Femur (tissue), 1 donor: ENCODE data around the gene THAP7.

ENCODE experiments used
- DNase-seq: peaks from one replicate; pipeline ENCODE4 v3.0.0-alpha.2; 2017

Gene THAP7

DNA sequence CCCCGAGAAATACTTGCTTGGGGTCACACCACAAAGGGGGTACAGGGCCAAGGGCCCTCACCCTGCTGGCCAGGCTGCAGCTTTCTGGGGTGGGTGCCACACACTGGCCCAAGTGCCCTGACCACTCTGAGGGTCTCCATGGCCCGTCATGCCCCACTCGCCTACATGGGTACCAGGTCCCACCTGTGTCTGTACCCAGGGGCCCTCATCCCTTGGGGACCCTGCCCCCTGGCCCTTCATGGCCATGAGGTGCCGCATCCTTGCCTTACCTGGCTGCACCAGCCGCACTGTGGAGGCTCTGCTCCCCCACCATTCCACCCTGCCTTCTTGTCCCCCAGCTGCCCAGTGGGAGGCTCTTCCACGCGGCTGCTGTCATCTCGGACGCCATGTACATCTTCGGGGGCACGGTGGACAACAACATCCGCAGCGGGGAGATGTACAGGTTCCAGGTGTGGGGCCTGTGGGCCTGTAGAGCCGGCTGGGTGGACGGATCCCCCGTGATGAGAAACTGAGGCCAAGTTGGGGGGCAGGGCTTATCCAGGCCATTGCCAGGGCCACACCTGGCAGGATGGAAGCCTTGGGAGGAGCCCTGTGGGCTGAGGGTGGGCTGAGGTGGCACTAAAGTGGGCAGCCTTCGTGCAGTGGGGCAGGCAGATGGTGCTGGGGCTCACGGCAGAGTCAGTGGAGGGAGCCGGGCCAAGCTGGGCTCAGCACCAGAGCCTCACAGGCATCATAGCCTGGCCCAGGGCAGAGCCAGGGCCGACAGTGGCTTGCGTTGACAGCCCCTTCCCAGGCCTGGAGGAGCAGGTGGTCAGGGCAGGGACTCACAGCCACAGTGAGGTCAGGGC is 9.2 kb downstream of the THAP7 start:
- no peak for DNase-seq

GRCh38 chr22:20992056-20992442 is 9.9 kb downstream of the THAP7 start:
- no peak for DNase-seq

- DNase-seq = no peak
These were observed 10.5 kb downstream of the THAP7 start for GRCh38 chr22:20991252-20992055.

- no peak for DNase-seq
These were observed 11.4 kb downstream of the THAP7 start for GRCh38 chr22:20990184-20991180.

DNA sequence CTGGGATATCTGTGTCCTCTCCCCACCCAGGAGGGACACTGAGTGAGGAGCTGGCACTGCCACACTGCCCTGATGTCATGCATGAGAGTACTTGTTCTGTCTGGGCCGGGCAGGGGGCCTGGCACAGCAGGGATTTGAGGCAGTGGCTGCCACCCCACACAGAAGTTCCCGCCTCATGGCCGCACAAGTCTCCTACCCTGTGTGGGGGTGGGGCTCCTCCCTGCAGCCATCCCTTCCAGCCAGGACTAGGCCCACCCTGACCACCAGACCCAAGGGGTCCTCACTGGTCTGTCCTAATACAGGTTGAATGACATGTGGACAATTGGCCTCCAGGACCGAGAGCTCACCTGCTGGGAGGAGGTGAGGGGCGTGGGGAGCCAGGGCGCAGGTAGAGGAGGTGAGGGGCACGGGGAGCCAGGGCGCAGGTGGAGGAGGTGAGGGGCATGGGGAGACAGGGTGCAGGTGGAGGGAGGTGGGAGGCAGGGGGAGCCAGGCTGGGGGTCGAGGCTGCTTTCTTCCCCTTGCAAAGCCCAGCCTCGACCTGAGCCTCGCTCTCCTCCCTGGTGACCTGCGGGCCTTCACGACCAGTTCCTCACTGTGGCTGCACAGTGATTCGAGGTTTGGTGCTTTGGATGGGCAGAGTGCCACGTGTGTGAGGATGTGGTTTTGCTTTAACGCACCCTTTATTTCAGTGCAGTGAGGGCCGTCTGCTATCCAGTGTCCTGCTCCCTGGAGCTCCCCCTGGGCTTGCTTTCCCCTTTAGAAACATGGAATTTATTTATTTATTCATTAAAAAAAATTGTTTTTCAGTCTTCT is 12.4 kb downstream of the THAP7 start:
- no peak for DNase-seq

GRCh38 chr22:20988573-20989322 is 13.2 kb downstream of the THAP7 start:
- no peak for DNase-seq

DNA sequence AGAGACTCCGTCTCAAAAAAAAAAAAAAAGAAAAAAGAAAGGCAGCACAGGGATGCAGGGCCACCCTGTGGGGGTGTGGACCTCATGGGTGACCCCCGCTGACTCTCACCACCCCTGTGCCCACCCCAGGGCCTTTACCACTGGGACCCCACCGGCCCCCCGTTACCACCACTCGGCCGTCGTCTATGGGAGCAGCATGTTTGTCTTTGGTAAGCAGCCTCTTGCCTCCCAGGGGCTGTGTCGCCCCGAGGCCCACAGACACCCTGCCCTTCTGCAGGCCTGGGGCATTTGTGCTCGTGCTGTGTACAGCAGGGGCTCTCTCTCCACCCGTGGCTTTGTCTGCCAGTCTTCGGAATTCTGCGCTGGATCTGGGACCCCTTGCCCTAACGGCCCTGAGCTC is 14.5 kb downstream of the THAP7 start:
- no peak for DNase-seq

DNA sequence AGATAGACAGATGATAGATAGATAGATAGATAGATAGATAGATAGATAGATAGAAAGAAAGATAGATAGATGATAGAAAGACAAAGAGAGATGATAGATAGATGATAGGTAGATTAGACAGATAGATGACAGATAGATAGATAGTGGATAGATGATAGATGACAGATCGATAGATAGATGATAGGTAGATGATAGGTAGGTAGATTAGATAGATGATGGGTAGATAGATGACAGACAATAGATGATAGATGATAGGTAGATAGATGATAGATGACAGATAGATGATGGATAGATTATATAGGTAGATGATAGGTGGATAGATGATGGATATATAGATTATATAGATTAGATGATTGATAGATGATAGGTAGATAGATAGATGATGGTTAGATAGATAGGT is 15.6 kb downstream of the THAP7 start:
- no peak for DNase-seq

DNA sequence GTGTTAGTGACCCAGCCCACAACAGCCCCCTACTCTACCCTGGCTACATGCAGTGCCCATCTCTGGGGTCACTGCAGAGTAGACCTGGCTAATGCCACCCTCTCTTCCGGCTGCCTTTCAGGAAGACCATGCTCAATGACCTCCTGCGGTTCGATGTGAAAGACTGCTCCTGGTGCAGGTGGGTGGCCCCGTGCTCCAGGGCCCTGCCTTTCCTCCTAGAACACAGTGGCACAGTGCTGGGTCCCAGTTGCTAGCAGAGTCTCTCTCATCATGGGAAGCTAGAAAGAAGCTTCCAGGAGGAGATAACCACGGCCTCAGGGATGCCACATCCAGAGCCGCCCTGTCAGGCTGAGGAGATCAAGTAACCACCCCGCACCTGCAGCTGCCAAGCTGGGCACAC is 16.2 kb downstream of the THAP7 start:
- no peak for DNase-seq

GRCh38 chr22:20983081-20983771 is 18.7 kb downstream of the THAP7 start:
- DNase-seq = no peak

GRCh38 chr22:20982563-20982882 is 19.4 kb downstream of the THAP7 start:
- no peak for DNase-seq

DNA sequence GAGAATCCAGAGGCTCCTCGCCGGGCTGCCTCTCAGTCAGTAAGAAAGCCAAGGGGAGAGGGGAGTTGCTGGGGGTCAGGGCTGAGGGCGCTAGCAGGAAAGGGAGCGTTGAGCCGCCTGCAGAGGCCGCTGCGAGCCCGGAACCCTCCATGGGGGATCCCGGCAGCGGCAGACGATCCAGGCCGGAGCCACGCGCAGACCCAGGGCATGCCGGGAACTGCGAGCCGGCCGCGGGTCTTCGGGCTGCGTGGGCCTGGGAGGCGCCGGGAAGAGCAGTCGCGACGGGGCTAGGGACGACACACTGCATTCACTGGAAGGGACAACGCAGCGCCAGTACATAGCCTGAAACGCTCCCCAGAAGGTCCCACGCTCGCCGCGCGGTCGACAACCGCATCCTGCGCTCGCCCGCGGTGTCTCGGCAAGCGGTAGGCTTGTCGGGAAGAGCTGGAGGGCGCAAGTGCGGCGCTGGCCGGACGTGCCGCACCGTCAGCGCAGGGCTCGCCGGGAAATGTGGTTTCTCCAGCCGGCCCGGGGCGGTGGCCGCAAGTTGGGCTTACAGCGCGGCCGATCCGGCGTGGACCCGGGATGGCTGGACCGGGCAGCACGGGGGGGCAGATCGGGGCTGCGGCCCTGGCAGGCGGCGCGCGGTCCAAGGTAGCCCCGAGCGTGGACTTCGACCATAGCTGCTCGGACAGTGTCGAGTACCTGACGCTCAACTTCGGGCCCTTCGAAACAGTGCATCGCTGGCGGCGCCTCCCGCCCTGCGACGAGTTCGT is 19.9 kb downstream of the THAP7 start, which contains the start of gene LZTR1:
TSS of gene LZTR1 (plus strand) at position 511 of the 776 bp plus-strand sequence. CDS start at position 586, 75 bp downstream.
- DNase-seq = peak; percentile 90

DNA sequence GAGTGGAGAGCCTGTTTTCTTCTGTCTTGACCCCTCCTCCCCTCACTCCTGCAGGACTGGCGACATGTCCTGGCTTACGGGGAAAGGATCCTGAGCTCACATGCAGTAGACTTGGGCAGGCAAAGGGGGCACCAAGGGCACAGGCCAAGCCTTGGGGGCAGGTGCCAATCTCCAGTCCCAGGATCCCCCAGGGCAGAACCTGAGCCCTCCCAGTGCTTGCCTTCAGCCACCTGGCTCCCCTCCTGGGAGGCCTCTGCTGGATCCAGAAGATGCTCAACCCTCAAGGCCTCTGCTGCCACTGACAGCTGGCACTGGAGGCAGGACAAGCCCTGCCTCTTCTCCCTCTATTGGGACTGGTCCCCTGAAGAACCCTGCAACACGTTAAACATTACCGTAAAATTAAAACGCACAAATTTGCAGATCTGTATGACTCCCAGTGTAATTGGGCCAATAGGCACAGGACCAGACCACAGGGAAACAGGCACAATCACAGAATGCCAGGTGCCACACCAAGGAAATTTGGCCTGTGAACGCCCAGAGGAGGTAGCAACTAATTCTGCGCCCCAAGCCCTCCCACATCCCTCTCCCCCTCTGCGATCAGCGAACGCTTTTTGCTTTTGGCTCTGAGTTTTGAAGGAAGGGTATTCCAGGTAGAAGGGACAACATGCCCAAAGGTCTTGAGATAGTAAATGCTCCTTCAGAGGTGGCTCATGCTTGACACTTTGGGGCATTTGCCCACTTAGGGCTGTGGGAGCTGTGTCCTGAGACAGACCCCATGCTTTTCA is 20.8 kb downstream of the THAP7 start:
- DNase-seq = no peak

DNA sequence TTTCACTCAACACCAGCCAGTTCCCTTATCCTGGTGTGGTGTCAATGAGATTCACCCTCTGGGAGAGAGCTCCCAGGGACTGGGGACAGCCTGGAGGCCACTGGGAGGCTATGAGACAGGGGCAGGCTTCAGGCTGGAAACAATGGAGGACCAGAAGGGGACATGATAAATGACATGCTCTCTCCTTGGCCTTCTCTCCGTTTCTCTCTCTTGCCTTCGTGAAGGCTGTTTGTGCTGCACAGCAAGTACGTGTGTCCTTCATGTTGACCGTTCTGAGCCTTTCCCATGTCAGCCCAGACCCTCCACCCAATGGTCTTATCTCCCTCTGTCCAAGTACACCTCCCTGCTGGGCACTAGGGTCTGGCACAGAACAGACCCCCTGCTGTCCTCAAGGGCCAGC is 21.4 kb downstream of the THAP7 start:
- DNase-seq = no peak

DNA sequence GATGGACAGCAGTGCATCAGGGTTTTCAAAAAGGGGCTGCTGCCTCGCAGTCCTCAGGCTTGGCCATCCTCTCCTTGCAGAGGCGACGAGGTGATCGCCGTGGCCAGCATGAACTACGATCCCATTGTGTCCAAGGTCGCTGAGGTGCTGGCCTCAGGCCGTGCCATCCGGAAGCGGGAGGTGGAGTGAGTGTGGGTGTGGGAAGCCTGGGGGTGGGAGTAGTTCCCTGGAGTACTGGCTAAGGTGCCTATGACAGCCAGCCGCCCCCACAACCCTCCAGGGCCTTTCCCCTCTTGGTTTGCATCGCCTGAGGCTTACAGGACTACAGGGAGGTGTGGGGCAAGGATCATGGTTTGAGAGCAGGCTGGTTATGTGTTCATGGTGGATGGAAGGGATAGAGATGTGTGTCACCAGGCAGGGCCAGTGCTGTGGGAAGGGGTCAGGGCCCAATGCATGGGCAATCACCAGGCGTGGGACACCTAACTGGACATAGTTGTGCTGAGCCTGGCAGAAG is 21.9 kb downstream of the THAP7 start:
- DNase-seq = no peak

DNA sequence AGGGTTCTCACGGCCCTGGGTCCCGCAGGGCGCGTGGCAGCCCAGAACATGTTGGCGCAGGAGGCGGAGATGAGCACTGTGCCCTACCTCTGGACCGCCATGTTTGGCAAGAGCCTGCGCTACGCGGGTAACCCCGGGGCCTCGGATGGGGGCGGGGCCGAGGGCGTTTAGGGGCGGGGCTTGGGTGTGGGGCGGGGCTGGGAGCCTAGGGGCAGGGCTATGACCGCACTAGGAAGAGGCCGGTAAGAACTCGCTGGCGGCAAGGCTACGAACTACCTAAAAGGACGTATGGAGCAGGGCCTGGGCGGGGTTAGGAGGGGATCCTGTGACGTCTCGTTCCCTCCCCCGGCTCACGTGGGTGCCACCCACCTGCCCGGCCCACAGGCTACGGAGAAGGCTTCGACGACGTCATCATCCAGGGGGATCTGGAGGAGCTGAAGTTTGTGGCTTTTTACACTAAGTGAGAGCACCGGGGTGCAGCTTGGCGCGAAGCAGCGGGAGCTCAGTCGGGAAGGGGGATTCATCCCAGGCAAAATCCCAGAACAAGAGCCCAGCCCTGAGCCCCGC is 22.6 kb downstream of the THAP7 start:
- DNase-seq = peak; percentile 78

DNA sequence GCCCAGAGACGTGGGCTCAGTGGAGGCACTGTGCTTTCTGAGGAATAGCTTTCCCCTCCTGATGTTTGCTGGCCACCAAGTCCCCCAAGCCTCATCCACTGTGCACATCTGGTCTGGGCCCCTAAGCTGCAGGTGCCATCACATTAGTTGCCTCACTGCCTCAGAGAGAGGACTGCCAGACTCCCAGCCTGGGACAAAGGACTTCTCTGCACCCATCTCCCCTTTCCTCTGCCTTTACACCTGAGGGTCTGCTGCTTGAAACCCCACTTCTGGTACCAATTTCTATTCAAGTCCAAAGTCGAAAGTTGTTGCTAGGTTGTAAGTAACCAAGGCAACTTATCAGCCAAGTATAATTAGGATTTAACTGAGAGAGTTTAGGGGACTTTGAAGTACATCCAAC is 23.5 kb downstream of the THAP7 start:
- DNase-seq = no peak

DNA sequence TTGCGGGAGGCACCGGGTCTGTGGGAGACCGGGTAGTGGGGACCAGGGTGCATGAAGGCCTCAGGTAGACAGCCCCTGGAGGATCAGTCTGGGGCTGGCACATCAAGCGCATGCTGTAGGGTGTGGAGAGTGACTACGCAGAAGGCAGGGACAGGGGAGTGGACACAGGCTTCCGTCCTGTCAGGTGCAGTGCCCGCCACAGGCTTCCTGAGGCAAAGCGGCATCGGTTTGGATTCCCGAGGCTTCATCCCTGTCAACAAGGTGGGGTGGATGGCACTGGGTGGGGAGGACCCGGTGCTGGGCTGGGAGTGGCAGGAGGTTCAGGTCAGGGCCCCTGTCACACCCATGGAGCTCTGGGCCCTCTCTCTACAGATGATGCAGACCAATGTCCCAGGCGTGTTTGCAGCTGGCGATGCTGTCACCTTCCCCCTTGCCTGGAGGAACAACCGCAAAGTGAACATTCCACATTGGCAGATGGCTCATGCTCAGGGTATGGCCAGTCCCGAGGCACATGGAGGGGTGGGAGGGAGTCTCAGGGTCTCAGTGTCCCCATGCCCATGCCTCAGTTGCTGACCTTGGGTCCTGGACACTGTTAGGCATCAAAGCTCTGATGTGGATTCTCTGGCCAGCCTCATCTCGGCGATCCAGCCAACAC is 24.3 kb downstream of the THAP7 start:
- no peak for DNase-seq
